D341Med (cell line): ENCODE results near the gene POMGNT2.
A peak's percentile ranks its signal among the peaks of the same experiment; 100 is the strongest.

Experiments used
- DNase-seq: peaks from one replicate; pipeline ENCODE4 v3.0.0; 2012; ENCODE audit warnings: low spot score

POMGNT2 gene

GRCh38 chr3:43105596-43106292, at the start of gene POMGNT2:
Gene POMGNT2, minus strand, starts transcription at chr3:43106079. Its CDS starts 24,648 bp downstream, at chr3:43081431.
- DNase-seq: peak; percentile 99

GRCh38 chr3:43154980-43155379, 49.1 kb upstream of the POMGNT2 start:
- DNase-seq: no peak

GRCh38 chr3:43153216-43154083, 47.6 kb upstream of the POMGNT2 start:
- DNase-seq: no peak

- DNase-seq: no peak
Measured at GRCh38 chr3:43152649-43153048, 46.8 kb upstream of the POMGNT2 start.

GRCh38 chr3:43148033-43148432, 42.2 kb upstream of the POMGNT2 start:
- no peak for DNase-seq

GRCh38 chr3:43146599-43146998, 40.7 kb upstream of the POMGNT2 start:
- no peak for DNase-seq

- DNase-seq: no peak
Measured at GRCh38 chr3:43144761-43145490, 39.0 kb upstream of the POMGNT2 start.

- DNase-seq: no peak
Measured at GRCh38 chr3:43142472-43142871, 36.6 kb upstream of the POMGNT2 start.

GRCh38 chr3:43138488-43139231, 32.8 kb upstream of the POMGNT2 start:
- no peak for DNase-seq

- DNase-seq: no peak
Measured at GRCh38 chr3:43132870-43133636, 27.2 kb upstream of the POMGNT2 start.

- DNase-seq: no peak
Measured at GRCh38 chr3:43132193-43132592, 26.3 kb upstream of the POMGNT2 start.

GRCh38 chr3:43128464-43128863, 22.6 kb upstream of the POMGNT2 start:
- no peak for DNase-seq

GRCh38 chr3:43126536-43126935, 20.7 kb upstream of the POMGNT2 start:
- no peak for DNase-seq

GRCh38 chr3:43123895-43124294, 18.0 kb upstream of the POMGNT2 start:
- DNase-seq: no peak

- DNase-seq: no peak
Measured at GRCh38 chr3:43120937-43121336, 15.1 kb upstream of the POMGNT2 start.

GRCh38 chr3:43117257-43117656, 11.4 kb upstream of the POMGNT2 start:
- no peak for DNase-seq

- no peak for DNase-seq
Measured at GRCh38 chr3:43113671-43114070, 7.8 kb upstream of the POMGNT2 start.

- no peak for DNase-seq
Measured at GRCh38 chr3:43106293-43106628, 382 bp upstream of the POMGNT2 start.

- DNase-seq: peak; percentile 64
Measured at GRCh38 chr3:43104660-43105595, 951 bp downstream of the POMGNT2 start.

GRCh38 chr3:43104039-43104438, 1.8 kb downstream of the POMGNT2 start:
- DNase-seq: no peak
